Common myeloid progenitor, CD34-positive (primary cell): ENCODE results near the gene MEGF6. TPM values are rescaled to one million over a fixed set of nuclear protein-coding genes. Genes with fewer than 3 reads are reported as not detected.
A peak's percentile ranks its signal among the peaks of the same experiment; 100 is the strongest.

Experiments used
- CTCF ChIA-PET: fragments of 350-600 bp; sonication (Branson Sonifier 250); formaldehyde crosslinking; loops from one replicate; lab custom pipeline; 2021; ENCODE audit warnings: antibody characterized with exemption; lab: Charles Lee
- POLR2A ChIA-PET: fragments of 350-600 bp; sonication (Branson Sonifier 250); formaldehyde crosslinking; loops from one replicate; lab custom pipeline; 2021; ENCODE audit warnings: antibody characterized with exemption; lab: Charles Lee
- DNase-seq, 3 donors: peaks; one replicate each; pipeline versions ENCODE4 v3.0.0 to v3.0.0-alpha.2; 2013
- H3K27ac ChIP-seq, 2 experiments: 1 replicate in 1 of 2; 2 replicates in 1 of 2; pipeline ENCODE4 v1.7.0; 2013; ENCODE audit warnings: inconsistent platforms in 2 of 2, low read length in 2 of 2, mild to moderate bottlenecking in 2 of 2, low read depth in 1 of 2, moderate library complexity in 1 of 2; ENCODE audit not compliant: severe bottlenecking in 2 of 2, insufficient read depth in 1 of 2, poor library complexity in 1 of 2
- H3K27me3 ChIP-seq, 5 experiments: replicated peaks in 2 of 5; 1 replicate in 3 of 5; 2 replicates in 2 of 5; pipeline versions ENCODE4 v1.6.1 to v1.7.0; 2013; ENCODE audit warnings: low read length in 4 of 5, mild to moderate bottlenecking in 2 of 5, moderate library complexity in 2 of 5, inconsistent platforms in 1 of 5; ENCODE audit not compliant: insufficient read depth in 5 of 5, control insufficient read depth in 4 of 5
- H3K36me3 ChIP-seq, 4 experiments: 1 replicate in 2 of 4; 2 replicates in 2 of 4; pipeline versions ENCODE4 v1.6.1 to v1.7.0; 2013; ENCODE audit warnings: low read length in 3 of 4, control low read depth in 1 of 4, mild to moderate bottlenecking in 1 of 4; ENCODE audit not compliant: control insufficient read depth in 4 of 4, insufficient read depth in 4 of 4
- H3K4me1 ChIP-seq, 4 experiments: 1 replicate in 3 of 4; 2 replicates in 1 of 4; pipeline versions ENCODE4 v1.6.1 to v1.7.1; 2013; ENCODE audit warnings: low read length in 3 of 4, mild to moderate bottlenecking in 3 of 4, control low read depth in 1 of 4, inconsistent platforms in 1 of 4, moderate library complexity in 1 of 4; ENCODE audit not compliant: control insufficient read depth in 4 of 4, insufficient read depth in 4 of 4; ENCODE audit errors: control extremely low read depth in 1 of 4
- H3K4me3 ChIP-seq, 7 experiments: 1 replicate in 4 of 7; 2 replicates in 3 of 7; pipeline versions ENCODE4 v1.5.1 to v1.7.0; 2013; ENCODE audit warnings: mild to moderate bottlenecking in 7 of 7, low read length in 6 of 7, moderate library complexity in 6 of 7, inconsistent platforms in 2 of 7, low read depth in 2 of 7, control low read depth in 1 of 7; ENCODE audit not compliant: insufficient read depth in 4 of 7, control insufficient read depth in 1 of 7; ENCODE audit errors: extremely low read depth in 1 of 7
- H3K9me3 ChIP-seq, 5 experiments: 1 replicate in 4 of 5; 2 replicates in 1 of 5; pipeline versions ENCODE4 v1.6.1 to v1.7.1; 2013; ENCODE audit warnings: low read length in 4 of 5, mild to moderate bottlenecking in 2 of 5, inconsistent platforms in 1 of 5, low read depth in 1 of 5, moderate library complexity in 1 of 5; ENCODE audit not compliant: control insufficient read depth in 4 of 5, insufficient read depth in 2 of 5; ENCODE audit errors: control extremely low read depth in 1 of 5
- WGBS: methylation state at CpG from one replicate; pipeline ENCODE4 v1.1.5; 2013; ENCODE audit not compliant: insufficient coverage; 5-methylcytosine and 5-hydroxymethylcytosine counted together
- polyA plus RNA-seq: library from polyadenylated mRNA; unstranded; fragments of 120-200 nt; gene quantifications from one replicate; pipeline ENCODE4 v1.2.1, GENCODE V29; 2013

The MEGF6 gene, protein sequence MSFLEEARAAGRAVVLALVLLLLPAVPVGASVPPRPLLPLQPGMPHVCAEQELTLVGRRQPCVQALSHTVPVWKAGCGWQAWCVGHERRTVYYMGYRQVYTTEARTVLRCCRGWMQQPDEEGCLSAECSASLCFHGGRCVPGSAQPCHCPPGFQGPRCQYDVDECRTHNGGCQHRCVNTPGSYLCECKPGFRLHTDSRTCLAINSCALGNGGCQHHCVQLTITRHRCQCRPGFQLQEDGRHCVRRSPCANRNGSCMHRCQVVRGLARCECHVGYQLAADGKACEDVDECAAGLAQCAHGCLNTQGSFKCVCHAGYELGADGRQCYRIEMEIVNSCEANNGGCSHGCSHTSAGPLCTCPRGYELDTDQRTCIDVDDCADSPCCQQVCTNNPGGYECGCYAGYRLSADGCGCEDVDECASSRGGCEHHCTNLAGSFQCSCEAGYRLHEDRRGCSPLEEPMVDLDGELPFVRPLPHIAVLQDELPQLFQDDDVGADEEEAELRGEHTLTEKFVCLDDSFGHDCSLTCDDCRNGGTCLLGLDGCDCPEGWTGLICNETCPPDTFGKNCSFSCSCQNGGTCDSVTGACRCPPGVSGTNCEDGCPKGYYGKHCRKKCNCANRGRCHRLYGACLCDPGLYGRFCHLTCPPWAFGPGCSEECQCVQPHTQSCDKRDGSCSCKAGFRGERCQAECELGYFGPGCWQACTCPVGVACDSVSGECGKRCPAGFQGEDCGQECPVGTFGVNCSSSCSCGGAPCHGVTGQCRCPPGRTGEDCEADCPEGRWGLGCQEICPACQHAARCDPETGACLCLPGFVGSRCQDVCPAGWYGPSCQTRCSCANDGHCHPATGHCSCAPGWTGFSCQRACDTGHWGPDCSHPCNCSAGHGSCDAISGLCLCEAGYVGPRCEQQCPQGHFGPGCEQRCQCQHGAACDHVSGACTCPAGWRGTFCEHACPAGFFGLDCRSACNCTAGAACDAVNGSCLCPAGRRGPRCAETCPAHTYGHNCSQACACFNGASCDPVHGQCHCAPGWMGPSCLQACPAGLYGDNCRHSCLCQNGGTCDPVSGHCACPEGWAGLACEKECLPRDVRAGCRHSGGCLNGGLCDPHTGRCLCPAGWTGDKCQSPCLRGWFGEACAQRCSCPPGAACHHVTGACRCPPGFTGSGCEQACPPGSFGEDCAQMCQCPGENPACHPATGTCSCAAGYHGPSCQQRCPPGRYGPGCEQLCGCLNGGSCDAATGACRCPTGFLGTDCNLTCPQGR (N-terminal part only)
- polyA plus RNA-seq, result 28.4 TPM

DNA sequence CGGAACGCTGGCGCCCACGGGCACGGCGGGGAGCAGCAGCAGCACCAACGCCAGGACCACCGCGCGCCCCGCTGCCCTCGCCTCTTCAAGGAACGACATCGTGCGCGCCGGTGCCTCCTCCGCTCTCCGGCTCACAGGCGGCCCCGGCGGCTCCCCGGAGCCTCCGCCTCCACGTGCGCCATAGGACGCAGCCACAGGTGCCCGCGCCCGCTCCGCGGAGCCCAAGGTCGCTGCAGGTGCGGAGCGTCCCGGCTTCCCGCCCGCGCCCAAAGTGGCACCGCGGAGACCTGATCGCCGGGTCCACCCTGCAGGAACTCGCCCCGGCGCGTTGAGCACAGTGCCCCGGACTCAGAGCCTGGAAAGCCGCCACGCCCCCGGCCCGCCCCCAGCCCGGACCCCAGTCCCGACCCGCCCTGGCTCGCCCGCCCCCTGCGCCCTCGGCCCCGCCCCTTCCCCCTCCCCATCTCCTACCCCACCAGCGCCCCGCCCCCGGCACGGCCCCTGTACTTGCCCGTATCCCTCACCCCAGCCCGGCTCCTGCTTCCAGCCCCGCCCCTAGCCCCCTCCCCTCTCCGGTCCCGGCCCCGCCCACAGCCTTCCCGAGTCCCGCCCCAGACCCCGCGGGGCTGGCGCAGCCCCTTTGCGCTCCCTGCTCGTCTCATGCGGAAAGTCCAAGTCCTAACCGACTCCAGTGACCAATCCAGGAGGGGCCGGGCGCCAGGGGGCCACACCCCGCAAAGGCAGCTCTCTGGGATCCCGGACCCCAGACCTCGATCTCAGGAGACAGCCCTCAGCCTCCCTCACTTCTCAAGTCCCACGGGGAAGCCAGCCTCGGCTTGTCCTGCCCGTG, at the start of gene MEGF6:
Gene MEGF6, minus strand, starts transcription at position 339 of the 850 bp plus-strand sequence. Its CDS starts 240 bp downstream, at position 99.
- CTCF ChIA-PET, result interaction anchor here (1.8 kb wide), 1 partner anchor 7 kb away, joined by 6 read pairs; no protein-coding TSS in a partner anchor
- Histone ChIP-seq H3K27me3 (peaks cover 0 to 3% (median 0%) of the 10 kb centered on the region in 5 experiments), H3K4me1 (peaks cover 2 to 40% (median 38%) of the 10 kb centered on the region in 4 experiments), H3K36me3 (peaks cover 0 to 14% (median 7%) of the 10 kb centered on the region in 4 experiments), H3K9me3 (no peaks in the 10 kb centered on the region), H3K27ac (no peak within 1 kb of the TSS), H3K4me3 (peak within 1 kb of the TSS; percentile 39 to 79 (median 71))
- under 1% methylated on average over 49 of the region's 87 CpGs for WGBS
- peak; percentile 69 to 79 (median 77) for DNase-seq
- POLR2A ChIA-PET, result no interaction called here

DNA sequence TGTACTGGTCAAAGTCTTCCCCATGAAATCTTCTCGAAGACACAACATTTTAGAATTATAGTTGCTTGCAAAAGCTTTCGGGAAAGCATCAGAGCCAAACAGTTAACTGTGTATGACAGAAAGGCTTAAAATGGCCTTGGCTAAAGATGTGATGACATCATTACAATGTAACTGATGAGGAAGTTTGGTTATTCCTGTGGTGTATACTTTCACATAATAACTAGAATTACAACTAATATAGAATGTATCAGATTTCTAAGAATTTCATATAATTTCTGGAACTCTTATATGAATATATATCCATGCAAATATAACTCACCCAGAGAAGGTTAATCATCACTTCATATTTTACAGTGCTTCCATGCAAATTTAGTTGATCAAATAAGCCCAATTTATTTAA, 49.4 kb upstream of the MEGF6 start:
- no peak overlapping the region for H3K4me3 ChIP-seq
- peaks cover 0 to 26% (median 21%) of the 10 kb centered on the region in 5 experiments for H3K27me3 ChIP-seq
- ChIA-PET POLR2A (no interaction called here), CTCF (no interaction called here)
- no peaks in the 10 kb centered on the region for H3K4me1 ChIP-seq
- WGBS, result 100% methylated on average over 1 of the region's 2 CpGs
- H3K36me3 ChIP-seq, result no peaks in the 10 kb centered on the region
- H3K9me3 ChIP-seq, result no peaks in the 10 kb centered on the region
- no peak for DNase-seq
- no peak overlapping the region for H3K27ac ChIP-seq

DNA sequence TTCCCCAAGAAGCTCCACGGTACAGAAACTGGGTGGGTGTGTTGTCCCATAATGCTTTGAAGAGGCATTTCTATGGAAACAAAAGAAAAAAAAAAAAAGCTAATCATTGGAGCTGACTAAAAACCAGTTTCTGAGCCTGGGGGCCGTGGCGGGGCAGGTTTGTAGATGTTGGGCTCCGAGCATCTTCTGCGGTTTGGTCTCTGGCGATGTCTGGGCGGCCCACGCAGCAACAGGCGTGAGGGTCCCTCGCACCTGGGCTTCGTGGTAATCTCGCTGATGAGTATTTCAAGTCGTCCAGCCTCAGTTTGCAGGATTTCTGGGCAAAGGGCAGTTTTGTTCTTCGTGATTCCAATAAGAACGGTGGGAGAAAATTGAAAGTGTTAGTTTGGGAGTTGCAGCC, 47.8 kb upstream of the MEGF6 start:
- H3K27me3 ChIP-seq, result peaks cover 2 to 39% (median 29%) of the 10 kb centered on the region in 5 experiments
- POLR2A ChIA-PET, result no interaction called here

DNA sequence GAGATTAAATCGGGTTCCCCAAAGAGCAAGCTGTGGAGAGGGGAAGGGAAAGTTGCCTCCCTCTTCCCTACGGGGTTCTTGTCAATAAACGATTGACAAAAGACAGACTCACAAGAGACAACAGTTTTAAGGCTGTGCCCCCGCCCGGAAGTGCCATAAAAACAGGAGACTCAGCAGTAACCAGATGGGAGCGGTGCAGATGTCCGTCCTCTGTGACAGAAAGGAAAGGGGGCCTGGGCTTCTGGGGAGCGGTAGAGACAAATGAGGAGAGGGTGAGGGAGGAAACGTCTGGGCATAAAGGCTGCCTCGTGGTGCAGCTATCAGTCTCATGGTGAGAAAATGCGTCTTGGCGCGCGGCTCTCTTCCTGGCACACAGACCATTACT, 46.9 kb upstream of the MEGF6 start:
- H3K4me3 ChIP-seq, result no peak overlapping the region
- WGBS, result 63% methylated on average over 5 of the region's 14 CpGs
- DNase-seq, result no peak
- no peaks in the 10 kb centered on the region for H3K36me3 ChIP-seq
- ChIA-PET POLR2A (no interaction called here), CTCF (no interaction called here)
- H3K27me3 ChIP-seq, result peaks cover 7 to 47% (median 34%) of the 10 kb centered on the region in 5 experiments
- no peak overlapping the region for H3K27ac ChIP-seq
- H3K4me1 ChIP-seq, result peaks cover 0 to under 1% (median 0%) of the 10 kb centered on the region in 4 experiments
- H3K9me3 ChIP-seq, result no peaks in the 10 kb centered on the region

More for the DNA sequence above, 47.8 kb upstream of the MEGF6 start:
- no peaks in the 10 kb centered on the region for H3K9me3 ChIP-seq
- no peak overlapping the region for H3K27ac ChIP-seq
- WGBS, result 86% methylated on average over 12 of the region's 15 CpGs
- H3K36me3 ChIP-seq, result no peaks in the 10 kb centered on the region
- no peak overlapping the region for H3K4me3 ChIP-seq
- H3K4me1 ChIP-seq, result no peaks in the 10 kb centered on the region
- CTCF ChIA-PET, result no interaction called here
- DNase-seq, result no peak

DNA sequence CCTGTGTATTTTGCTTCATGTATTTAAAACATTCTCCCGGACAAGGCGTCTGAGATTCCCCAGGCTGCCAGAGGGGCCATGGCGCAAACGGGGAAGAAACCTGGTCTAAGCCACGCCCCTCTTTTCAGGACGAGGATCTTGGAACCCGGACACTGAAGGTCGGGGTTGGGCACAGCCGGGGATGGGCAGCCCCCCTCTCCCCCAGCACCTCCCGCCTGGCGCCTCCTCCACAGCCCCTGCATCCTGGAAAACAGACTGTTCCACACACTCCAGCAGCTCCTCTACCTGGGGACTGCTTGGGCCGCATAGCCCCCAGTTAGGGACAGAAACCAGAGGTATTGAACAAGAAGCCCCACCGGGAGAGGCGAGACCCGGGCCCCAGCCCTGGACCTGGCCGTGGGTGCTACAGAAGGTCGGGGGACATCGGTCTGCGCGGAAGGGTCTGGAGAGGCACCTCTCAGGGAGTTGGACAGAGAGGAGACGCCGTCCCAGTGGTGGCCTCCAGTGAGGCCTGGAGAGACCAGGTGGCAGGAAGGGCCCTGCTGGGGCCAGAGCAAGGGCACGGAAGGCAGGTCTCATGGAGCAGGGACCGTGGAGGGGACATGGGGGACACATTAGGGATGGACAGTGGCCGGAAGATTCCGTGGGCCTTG, 46.4 kb upstream of the MEGF6 start:
- Histone ChIP-seq H3K36me3 (no peaks in the 10 kb centered on the region), H3K4me1 (peaks cover 0 to 5% (median 2%) of the 10 kb centered on the region in 4 experiments), H3K27me3 (peaks cover 8 to 53% (median 37%) of the 10 kb centered on the region in 5 experiments), H3K9me3 (no peaks in the 10 kb centered on the region), H3K4me3 (no peak overlapping the region), H3K27ac (no peak overlapping the region)
- 85% methylated on average over 25 of the region's 26 CpGs for WGBS
- CTCF ChIA-PET, result no interaction called here
- POLR2A ChIA-PET, result no interaction called here
- no peak for DNase-seq

DNA sequence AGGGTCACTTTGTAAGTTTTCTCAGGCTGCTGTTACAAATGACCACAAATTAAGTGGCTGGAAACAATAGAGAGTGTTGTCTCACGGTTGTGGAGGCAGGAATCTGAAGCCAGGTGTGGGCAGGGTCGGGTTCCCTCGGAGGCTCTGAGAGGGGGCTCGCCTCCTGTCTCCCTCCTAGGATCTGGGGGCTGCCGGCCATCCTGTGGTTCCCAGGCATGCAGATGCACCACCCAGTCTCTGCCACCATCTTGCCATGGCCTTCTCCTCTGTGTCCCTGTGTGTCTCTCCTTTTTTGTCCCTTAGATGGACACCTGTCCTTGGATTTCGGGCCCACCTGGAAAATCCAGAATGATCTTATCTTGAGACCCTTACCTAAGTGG, 45.8 kb upstream of the MEGF6 start:
- no peaks in the 10 kb centered on the region for H3K9me3 ChIP-seq
- H3K27me3 ChIP-seq, result peaks cover 8 to 59% (median 36%) of the 10 kb centered on the region in 5 experiments
- DNase-seq, result no peak
- 78% methylated on average over 6 of the region's 6 CpGs for WGBS
- POLR2A ChIA-PET, result no interaction called here
- no peaks in the 10 kb centered on the region for H3K36me3 ChIP-seq
- H3K4me1 ChIP-seq, result peaks cover 0 to 12% (median 5%) of the 10 kb centered on the region in 4 experiments
- H3K4me3 ChIP-seq, result no peak overlapping the region
- H3K27ac ChIP-seq, result no peak overlapping the region
- CTCF ChIA-PET, result no interaction called here
